Osteocyte (in vitro differentiated cells): ENCODE results near the gene MEDAG. TPM values are rescaled to one million over a fixed set of nuclear protein-coding genes. Genes with fewer than 3 reads are reported as not detected.

Source experiments
- DNase-seq: peaks from one replicate; pipeline ENCODE4 v3.0.0; 2021; ENCODE audit warnings: mixed read lengths; ENCODE audit not compliant: unreplicated experiment; ENCODE audit errors: extremely low spot score
- H3K27ac Mint-ChIP-seq: one replicate; pipeline ENCODE4 v1.8.0; 2021; ENCODE audit warnings: mild to moderate bottlenecking, mixed read lengths; ENCODE audit not compliant: unreplicated experiment
- H3K27me3 Mint-ChIP-seq: one replicate; pipeline ENCODE4 v1.8.0; 2021; ENCODE audit warnings: mixed read lengths; ENCODE audit not compliant: unreplicated experiment
- H3K36me3 Mint-ChIP-seq: one replicate; pipeline ENCODE4 v1.8.0; 2021; ENCODE audit warnings: mixed read lengths; ENCODE audit not compliant: unreplicated experiment
- H3K4me1 Mint-ChIP-seq: one replicate; pipeline ENCODE4 v1.8.0; 2021; ENCODE audit warnings: mixed read lengths; ENCODE audit not compliant: unreplicated experiment
- H3K4me3 Mint-ChIP-seq: one replicate; pipeline ENCODE4 v1.8.0; 2021; ENCODE audit warnings: mild to moderate bottlenecking, moderate library complexity, mixed read lengths; ENCODE audit not compliant: unreplicated experiment
- H3K9me3 Mint-ChIP-seq: one replicate; pipeline ENCODE4 v1.8.0; 2021; ENCODE audit warnings: mixed read lengths; ENCODE audit not compliant: unreplicated experiment
- total RNA-seq: library from RNA; stranded (reverse); gene quantifications from 2 replicates; pipeline ENCODE4 v1.2.1, GENCODE V29; 2021
- TF ChIP-seq, protein P1 (sequence below): fragments of 200-600 bp; sonication (generic); IDR thresholded peaks from 2 replicates; pipeline ENCODE4 v1.5.0; 2021; ENCODE audit warnings: antibody characterized with exemption, mild to moderate bottlenecking, moderate library complexity

The MEDAG gene
- total RNA-seq, 1 donor from 2014 or later: 2.7 TPM

DNA sequence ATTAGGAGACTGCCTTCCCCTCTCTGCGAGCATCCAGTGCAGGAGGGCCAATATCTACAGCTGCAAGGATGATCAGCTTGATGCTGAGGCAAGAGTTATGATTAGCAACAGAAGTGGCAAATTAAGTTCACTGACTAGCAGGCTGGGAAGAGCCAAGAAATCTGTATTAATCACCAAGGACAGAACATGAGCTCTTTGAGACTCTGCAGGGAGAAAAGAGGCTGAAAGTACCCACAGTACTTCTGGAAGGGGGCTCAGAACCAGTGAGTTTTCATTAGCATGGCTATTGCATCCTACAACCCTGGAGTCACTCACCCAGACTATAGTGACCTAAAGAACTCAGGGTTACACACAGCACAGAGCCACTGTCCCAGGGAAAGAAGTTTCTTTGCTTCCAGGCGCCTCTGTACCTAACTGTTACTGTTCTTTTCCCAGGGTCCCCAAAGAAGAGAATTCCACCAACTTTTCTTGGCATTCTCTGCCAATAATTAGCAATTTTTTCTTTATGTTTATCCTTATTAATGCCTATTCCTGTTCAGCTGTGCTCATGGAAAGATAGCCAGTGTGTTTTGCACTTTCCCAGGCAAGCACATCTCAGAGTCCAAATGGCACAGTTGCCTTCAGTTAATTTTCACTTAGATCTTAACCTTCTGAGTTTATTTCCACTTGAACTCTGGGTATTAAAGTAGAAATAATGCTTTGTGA, 25.8 kb upstream of the MEDAG start:
- H3K27me3 Mint-ChIP-seq: no peaks in the 10 kb centered on the region
- peak; percentile 19 for DNase-seq
- peaks cover 5% of the 10 kb centered on the region for H3K9me3 Mint-ChIP-seq
- no peaks in the 10 kb centered on the region for H3K36me3 Mint-ChIP-seq
- no peak overlapping the region for H3K4me3 Mint-ChIP-seq
- TF ChIP-seq, protein P1, sequence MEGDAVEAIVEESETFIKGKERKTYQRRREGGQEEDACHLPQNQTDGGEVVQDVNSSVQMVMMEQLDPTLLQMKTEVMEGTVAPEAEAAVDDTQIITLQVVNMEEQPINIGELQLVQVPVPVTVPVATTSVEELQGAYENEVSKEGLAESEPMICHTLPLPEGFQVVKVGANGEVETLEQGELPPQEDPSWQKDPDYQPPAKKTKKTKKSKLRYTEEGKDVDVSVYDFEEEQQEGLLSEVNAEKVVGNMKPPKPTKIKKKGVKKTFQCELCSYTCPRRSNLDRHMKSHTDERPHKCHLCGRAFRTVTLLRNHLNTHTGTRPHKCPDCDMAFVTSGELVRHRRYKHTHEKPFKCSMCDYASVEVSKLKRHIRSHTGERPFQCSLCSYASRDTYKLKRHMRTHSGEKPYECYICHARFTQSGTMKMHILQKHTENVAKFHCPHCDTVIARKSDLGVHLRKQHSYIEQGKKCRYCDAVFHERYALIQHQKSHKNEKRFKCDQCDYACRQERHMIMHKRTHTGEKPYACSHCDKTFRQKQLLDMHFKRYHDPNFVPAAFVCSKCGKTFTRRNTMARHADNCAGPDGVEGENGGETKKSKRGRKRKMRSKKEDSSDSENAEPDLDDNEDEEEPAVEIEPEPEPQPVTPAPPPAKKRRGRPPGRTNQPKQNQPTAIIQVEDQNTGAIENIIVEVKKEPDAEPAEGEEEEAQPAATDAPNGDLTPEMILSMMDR: no peak
- H3K27ac Mint-ChIP-seq: peak overlapping the region; percentile 78
- peaks cover 49% of the 10 kb centered on the region for H3K4me1 Mint-ChIP-seq

DNA sequence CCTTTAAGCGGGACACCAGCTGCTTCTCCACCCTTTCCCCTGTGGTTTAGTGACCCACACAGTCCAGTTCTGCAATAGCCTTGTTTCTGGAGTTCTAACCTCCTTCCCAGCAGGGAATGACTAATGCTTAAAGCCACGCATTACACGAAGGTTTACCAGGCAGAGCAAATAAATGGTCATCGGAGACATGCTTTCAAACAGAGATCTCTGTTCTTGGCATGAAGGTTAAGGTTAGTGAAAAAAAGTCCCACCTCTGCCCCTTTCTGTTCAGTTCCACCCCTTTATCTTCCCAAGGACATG, 25.3 kb upstream of the MEDAG start:
- Mint-ChIP-seq H3K27ac (peak overlapping the region; percentile 78), H3K4me1 (peaks cover 49% of the 10 kb centered on the region), H3K27me3 (no peaks in the 10 kb centered on the region), H3K9me3 (peaks cover 5% of the 10 kb centered on the region), H3K36me3 (no peaks in the 10 kb centered on the region), H3K4me3 (no peak overlapping the region)
- peak; percentile 32 for DNase-seq
- TF ChIP-seq, protein P1: no peak

DNA sequence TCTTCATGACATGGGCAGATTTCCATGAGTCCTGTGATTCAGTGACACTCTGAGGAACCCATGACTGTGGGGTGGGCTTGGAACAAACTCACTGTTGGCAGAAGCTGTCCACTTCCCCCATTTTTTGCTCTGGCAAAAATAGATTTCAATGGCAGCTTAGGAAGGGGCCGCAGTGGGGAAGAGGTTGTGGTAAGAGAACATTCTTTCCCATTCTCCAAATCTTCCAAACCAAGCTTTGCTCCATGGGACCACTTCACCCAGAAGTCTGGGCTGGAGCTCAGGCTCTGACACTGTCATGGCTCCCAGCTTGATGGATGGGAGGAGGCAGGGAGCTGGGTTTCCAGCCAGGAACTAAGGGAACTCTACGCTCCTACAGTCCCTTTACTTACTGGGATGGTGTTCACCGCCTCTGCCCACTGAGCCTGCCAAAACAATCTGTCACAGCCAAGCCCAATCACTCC, 24.9 kb upstream of the MEDAG start:
- H3K27me3 Mint-ChIP-seq: no peaks in the 10 kb centered on the region
- DNase-seq: peak; percentile 49
- H3K27ac Mint-ChIP-seq: peak overlapping the region; percentile 78
- peaks cover 5% of the 10 kb centered on the region for H3K9me3 Mint-ChIP-seq
- no peaks in the 10 kb centered on the region for H3K36me3 Mint-ChIP-seq
- H3K4me1 Mint-ChIP-seq: peaks cover 49% of the 10 kb centered on the region
- H3K4me3 Mint-ChIP-seq: no peak overlapping the region
- TF ChIP-seq, protein P1: no peak

GRCh38 chr13:30882026-30882850, 23.8 kb upstream of the MEDAG start:
- peaks cover 5% of the 10 kb centered on the region for H3K9me3 Mint-ChIP-seq
- peak overlapping the region; percentile 78 for H3K27ac Mint-ChIP-seq
- peak; percentile 44 for DNase-seq
- H3K4me1 Mint-ChIP-seq: peaks cover 41% of the 10 kb centered on the region
- H3K4me3 Mint-ChIP-seq: no peak overlapping the region
- no peaks in the 10 kb centered on the region for H3K27me3 Mint-ChIP-seq
- H3K36me3 Mint-ChIP-seq: no peaks in the 10 kb centered on the region
- TF ChIP-seq, protein P1: no peak
